Body of pancreas (tissue), 4 donors: ENCODE data around the gene ITGA1. TPM values are rescaled to one million over a fixed set of nuclear protein-coding genes. Genes with fewer than 3 reads are reported as not detected.

Experiments used
- ATAC-seq: fragments of 150-250 bp; one replicate; pipeline ENCODE4 v1.9.1; 2016
- DNase-seq, 4 donors: peaks; one replicate each; pipeline ENCODE4 v3.0.0-alpha.2; 2019
- H3K27ac ChIP-seq, 4 donors: fragments of 200-600 bp; sonication (generic); 1 replicate in 3 of 4; 2 replicates in 1 of 4; pipeline versions ENCODE4 v1.5.1 to v1.6.1; 2016 to 2019; ENCODE audit warnings: mild to moderate bottlenecking in 1 of 4, mixed read lengths in 1 of 4, moderate library complexity in 1 of 4
- H3K27me3 ChIP-seq, 2 donors: fragments of 200-600 bp; sonication (generic); one replicate each; pipeline ENCODE4 v1.6.0; 2016; ENCODE audit warnings: mild to moderate bottlenecking in 1 of 2
- H3K36me3 ChIP-seq, 2 donors: fragments of 200-600 bp; sonication (generic); replicated peaks in 1 of 2; 2 replicates each; pipeline ENCODE4 v1.5.1; 2016; ENCODE audit warnings: low read depth in 2 of 2; ENCODE audit not compliant: insufficient read depth in 1 of 2
- H3K4me1 ChIP-seq: fragments of 200-600 bp; sonication (generic); one replicate; pipeline ENCODE4 v1.6.0; 2016
- H3K4me3 ChIP-seq, 2 donors: fragments of 200-600 bp; sonication (generic); 1 replicate in 1 of 2; 2 replicates in 1 of 2; pipeline ENCODE4 v1.5.1; 2016 to 2019
- H3K9me3 ChIP-seq, 3 donors: fragments of 200-600 bp; sonication (generic); 1 replicate in 2 of 3; 2 replicates in 1 of 3; pipeline ENCODE4 v1.5.1; 2016
- POLR2A ChIP-seq, 3 donors: fragments of 450-650 bp; IDR thresholded peaks; one replicate each; pipeline ENCODE4 v1.6.1; 2016; ENCODE audit warnings: antibody characterized with exemption in 3 of 3, mild to moderate bottlenecking in 2 of 3
- WGBS, 2 donors: methylation state at CpG; one replicate each; pipeline ENCODE4 v1.1.5; 2017; 5-methylcytosine and 5-hydroxymethylcytosine counted together
- intact Hi-C: fragments of 100-400 bp; cut with DNase I; formaldehyde crosslinking; loops from one replicate; pipeline ENCODE4 v1.15.1; 2023
- total RNA-seq, 2 donors: library from RNA; depleted of rRNA; stranded (reverse); fragments of >200 nt; gene quantifications; one replicate each; pipeline ENCODE4 v1.1.0, GENCODE V29; 2016
- TF ChIP-seq, protein P1 (sequence below), 7 experiments: fragments of 450-650 bp in 4 of 7; fragments of 200-600 bp in 3 of 7; sonication (generic) in 3 of 7; IDR thresholded peaks; one replicate each; pipeline ENCODE4 v1.5.1; 2016 to 2019; ENCODE audit warnings: antibody characterized with exemption in 7 of 7

Gene ITGA1
- total RNA-seq, 2 donors from 2014 or later: 6.9 to 11.2 TPM

DNA sequence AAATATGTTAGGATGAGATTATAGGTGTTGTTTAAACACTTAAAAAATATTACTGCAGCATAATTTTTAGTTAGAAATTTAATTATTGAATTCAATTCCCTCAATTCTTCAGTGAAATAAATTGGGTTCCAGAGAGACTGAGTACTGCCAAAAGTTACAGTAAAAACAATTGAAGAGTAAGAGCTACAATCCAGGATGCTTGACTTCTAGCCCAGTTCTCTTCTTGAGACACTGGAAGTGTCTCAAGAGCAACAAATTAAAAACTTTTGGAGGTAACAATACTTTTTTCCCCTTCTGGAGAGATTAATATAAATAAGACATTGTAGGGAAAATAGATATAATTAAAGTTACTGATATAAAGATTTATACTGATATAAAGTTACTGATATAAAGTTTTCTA lies 8.3 kb downstream of the ITGA1 start:
- no peak overlapping the region for H3K4me3 ChIP-seq
- peaks cover 13% of the 10 kb centered on the region for H3K4me1 ChIP-seq
- no peak overlapping the region for H3K27ac ChIP-seq
- no peak for DNase-seq
- H3K9me3 ChIP-seq: no peaks in the 10 kb centered on the region
- no peaks in the 10 kb centered on the region for H3K36me3 ChIP-seq
- intact Hi-C loops: no loop called here
- TF ChIP-seq, protein P1, sequence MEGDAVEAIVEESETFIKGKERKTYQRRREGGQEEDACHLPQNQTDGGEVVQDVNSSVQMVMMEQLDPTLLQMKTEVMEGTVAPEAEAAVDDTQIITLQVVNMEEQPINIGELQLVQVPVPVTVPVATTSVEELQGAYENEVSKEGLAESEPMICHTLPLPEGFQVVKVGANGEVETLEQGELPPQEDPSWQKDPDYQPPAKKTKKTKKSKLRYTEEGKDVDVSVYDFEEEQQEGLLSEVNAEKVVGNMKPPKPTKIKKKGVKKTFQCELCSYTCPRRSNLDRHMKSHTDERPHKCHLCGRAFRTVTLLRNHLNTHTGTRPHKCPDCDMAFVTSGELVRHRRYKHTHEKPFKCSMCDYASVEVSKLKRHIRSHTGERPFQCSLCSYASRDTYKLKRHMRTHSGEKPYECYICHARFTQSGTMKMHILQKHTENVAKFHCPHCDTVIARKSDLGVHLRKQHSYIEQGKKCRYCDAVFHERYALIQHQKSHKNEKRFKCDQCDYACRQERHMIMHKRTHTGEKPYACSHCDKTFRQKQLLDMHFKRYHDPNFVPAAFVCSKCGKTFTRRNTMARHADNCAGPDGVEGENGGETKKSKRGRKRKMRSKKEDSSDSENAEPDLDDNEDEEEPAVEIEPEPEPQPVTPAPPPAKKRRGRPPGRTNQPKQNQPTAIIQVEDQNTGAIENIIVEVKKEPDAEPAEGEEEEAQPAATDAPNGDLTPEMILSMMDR (IDR thresholded peaks at IDR 0.05): no peak
- no peak for TF ChIP-seq POLR2A (IDR thresholded peaks at IDR 0.05)
- no peaks in the 10 kb centered on the region for H3K27me3 ChIP-seq
- ATAC-seq: no peak

DNA sequence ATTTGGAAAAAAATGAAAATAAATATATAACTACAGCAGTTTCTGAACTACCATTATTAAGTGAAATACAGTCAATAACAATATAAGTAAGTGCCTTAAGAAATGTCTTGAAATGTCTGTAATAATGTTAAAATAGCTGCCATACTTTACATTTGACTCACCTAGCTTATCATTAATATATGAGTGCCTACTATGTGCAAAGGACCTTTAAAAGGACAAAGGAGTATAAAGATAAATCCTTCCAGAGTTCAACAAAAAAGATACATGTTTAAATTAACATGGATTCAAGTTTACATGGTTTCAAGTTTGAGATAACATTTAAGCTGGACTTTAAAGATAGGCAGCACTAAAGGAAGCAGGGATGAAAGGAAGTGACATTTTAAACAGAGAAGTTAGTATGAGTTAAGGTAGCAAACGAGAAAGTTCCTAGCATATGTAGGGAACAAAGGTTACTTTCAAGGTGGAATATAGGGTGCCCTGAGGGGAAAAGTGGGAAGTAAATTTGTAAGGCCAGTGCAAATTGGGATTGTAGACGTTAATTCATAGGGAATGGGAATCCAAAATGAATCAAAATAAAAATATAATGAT lies 8.9 kb downstream of the ITGA1 start:
- no peak for TF ChIP-seq POLR2A (IDR thresholded peaks at IDR 0.05)
- TF ChIP-seq, protein P1 (IDR thresholded peaks at IDR 0.05): no peak
- no peaks in the 10 kb centered on the region for H3K36me3 ChIP-seq
- no peaks in the 10 kb centered on the region for H3K9me3 ChIP-seq
- peaks cover 19% of the 10 kb centered on the region for H3K4me1 ChIP-seq
- DNase-seq: no peak
- WGBS, 2 donors: 69 to 74% methylated on average over 2 of the region's 2 CpGs
- ATAC-seq: no peak
- no peak overlapping the region for H3K27ac ChIP-seq
- no peaks in the 10 kb centered on the region for H3K27me3 ChIP-seq
- intact Hi-C loops: no loop called here
- no peak overlapping the region for H3K4me3 ChIP-seq

DNA sequence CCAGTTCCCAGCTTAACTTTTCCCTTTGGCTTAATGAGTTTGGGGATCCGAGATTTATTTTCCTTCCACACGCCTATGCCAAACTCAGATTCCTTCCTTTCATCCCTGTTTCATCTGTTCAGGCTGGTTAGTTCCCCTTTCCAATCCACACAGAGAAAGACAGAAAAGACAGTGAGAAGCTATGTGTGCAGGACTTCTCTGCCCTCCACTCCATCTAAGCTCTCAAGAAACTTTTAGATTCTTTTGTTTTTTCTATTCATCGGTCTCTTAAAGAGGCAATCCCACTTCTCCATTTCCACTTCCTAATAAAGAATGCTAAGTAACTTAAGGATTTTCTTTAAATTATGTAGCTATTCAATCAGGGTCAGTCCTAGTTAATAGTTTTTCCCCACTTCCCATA lies 11.2 kb downstream of the ITGA1 start:
- Histone ChIP-seq H3K27ac (peak overlapping the region; percentile 83 to 95 (median 92)), H3K4me1 (peaks cover 38% of the 10 kb centered on the region), H3K4me3 (peak overlapping the region in 1 of 2 donors; percentile 48), H3K27me3 (no peaks in the 10 kb centered on the region), H3K9me3 (no peaks in the 10 kb centered on the region), H3K36me3 (no peaks in the 10 kb centered on the region)
- intact Hi-C loops: no loop called here
- DNase-seq (no peak), ATAC-seq (no peak)
- no peak for TF ChIP-seq POLR2A (IDR thresholded peaks at IDR 0.05)
- TF ChIP-seq, protein P1 (IDR thresholded peaks at IDR 0.05): no peak
- 1% methylated on average over 3 of the region's 3 CpGs for WGBS, 2 donors

DNA sequence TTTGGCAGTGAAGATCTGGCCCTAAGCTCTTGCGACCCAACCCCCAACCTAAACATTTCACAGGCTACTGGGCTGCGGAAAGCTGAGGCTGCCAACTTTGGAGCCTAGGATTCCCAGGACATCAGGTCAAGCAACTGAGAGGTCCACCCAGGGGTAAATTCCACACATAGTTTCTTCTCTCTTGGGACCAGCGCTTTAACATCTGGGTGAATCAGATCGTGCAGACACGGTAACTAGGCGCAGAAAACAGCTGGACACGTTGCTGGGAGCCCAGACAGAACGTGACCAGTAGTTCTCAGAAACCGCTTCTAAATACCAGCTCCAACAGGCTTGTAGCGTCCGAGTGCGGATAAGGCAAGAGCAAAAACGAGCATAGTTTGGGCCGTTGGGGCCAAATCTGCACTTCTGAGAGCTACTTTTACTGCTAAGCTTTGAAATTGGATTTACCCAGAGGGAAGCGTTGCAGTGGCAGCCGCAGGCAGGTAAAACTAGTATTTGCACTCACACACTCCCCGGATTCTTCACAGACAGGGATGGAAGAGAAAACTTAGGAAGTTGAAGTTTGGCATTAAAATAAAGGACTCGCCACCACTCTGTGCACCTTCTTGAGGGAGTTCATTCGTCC lies 11.8 kb downstream of the ITGA1 start:
- peak overlapping the region; percentile 48 to 52 for H3K4me3 ChIP-seq
- 0% methylated on average over 19 of the region's 19 CpGs for WGBS, 2 donors
- DNase-seq (peak; percentile 45 to 65 (median 58)), ATAC-seq (peak; percentile 41)
- intact Hi-C loops: no loop called here
- TF ChIP-seq POLR2A (IDR thresholded peaks at IDR 0.05): no peak
- TF ChIP-seq, protein P1 (IDR thresholded peaks at IDR 0.05): no peak
- peak overlapping the region; percentile 83 to 95 (median 92) for H3K27ac ChIP-seq
- H3K27me3 ChIP-seq: no peaks in the 10 kb centered on the region
- peaks cover 38% of the 10 kb centered on the region for H3K4me1 ChIP-seq
- H3K36me3 ChIP-seq: no peaks in the 10 kb centered on the region
- no peaks in the 10 kb centered on the region for H3K9me3 ChIP-seq

DNA sequence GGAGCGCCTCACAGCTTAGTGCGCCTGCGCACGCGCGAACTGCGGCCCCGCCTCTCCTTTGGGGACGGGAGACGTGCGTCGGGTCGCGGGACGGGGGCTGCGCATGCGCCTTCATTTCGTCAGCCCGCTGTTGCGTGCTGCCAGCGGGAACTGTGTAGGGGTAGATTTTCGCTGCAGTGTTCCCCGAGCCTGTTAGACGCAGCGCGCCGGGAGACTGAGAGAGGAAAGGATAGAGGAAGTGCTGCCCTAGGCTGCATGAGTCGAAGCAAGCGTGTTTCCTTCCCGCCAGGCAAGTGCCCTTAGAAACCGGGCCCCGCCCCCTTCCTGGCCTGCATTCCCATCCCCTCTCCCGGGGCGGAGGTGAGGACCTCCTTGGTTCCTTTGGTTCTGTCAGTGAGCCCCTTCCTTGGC lies 12.3 kb downstream of the ITGA1 start:
- no peaks in the 10 kb centered on the region for H3K9me3 ChIP-seq
- H3K27me3 ChIP-seq: no peaks in the 10 kb centered on the region
- peak overlapping the region; percentile 83 to 95 (median 92) for H3K27ac ChIP-seq
- peak overlapping the region; percentile 48 to 52 for H3K4me3 ChIP-seq
- no peaks in the 10 kb centered on the region for H3K36me3 ChIP-seq
- peak; percentile 94 for ATAC-seq
- intact Hi-C loops: no loop called here
- WGBS, 2 donors: 0% methylated on average over 15 to 34 of the region's 34 CpGs
- H3K4me1 ChIP-seq: peaks cover 38% of the 10 kb centered on the region
- peak; percentile 95 to 97 (median 96) for DNase-seq
- peak; percentile 68 to 89 (median 89) for TF ChIP-seq POLR2A (IDR thresholded peaks at IDR 0.05)
- TF ChIP-seq, protein P1 (IDR thresholded peaks at IDR 0.05): no peak
